Measurements from ENCODE around the gene DCUN1D2.

GRCh38 chr13:113528813-113529180 is 38.3 kb upstream of the DCUN1D2 start:
- TF ChIP-seq CTCF (IDR thresholded peaks at IDR 0.05) (no peak), POLR2A (IDR thresholded peaks at IDR 0.05) (no peak)
